HG03442 (cell line): ENCODE measurements around the gene PSD2.

Experiments used
- ATAC-seq: cut with Tn5 transposase; IDR thresholded peaks from one replicate; pipeline ENCODE4 v1.9.1; 2021; ENCODE audit warnings: mild to moderate bottlenecking, moderate library complexity; ENCODE audit not compliant: unreplicated experiment

The PSD2 gene

GRCh38 chr5:139810341-139811273, 15.0 kb downstream of the PSD2 start:
- ATAC-seq = no peak

GRCh38 chr5:139811274-139811607, 15.6 kb downstream of the PSD2 start:
- no peak for ATAC-seq

GRCh38 chr5:139812323-139812722, 16.7 kb downstream of the PSD2 start:
- ATAC-seq = no peak

GRCh38 chr5:139812836-139813805, 17.5 kb downstream of the PSD2 start:
- ATAC-seq = no peak

- ATAC-seq = no peak
Measured at GRCh38 chr5:139814191-139814601, 18.6 kb downstream of the PSD2 start.

GRCh38 chr5:139814704-139815280, 19.2 kb downstream of the PSD2 start:
- ATAC-seq = no peak

GRCh38 chr5:139816566-139816965, 21.0 kb downstream of the PSD2 start:
- no peak for ATAC-seq

GRCh38 chr5:139817362-139817761, 21.8 kb downstream of the PSD2 start:
- ATAC-seq = no peak

GRCh38 chr5:139817970-139818369, 22.4 kb downstream of the PSD2 start:
- no peak for ATAC-seq

GRCh38 chr5:139820130-139820529, 24.5 kb downstream of the PSD2 start:
- ATAC-seq = no peak

- ATAC-seq = no peak
Measured at GRCh38 chr5:139820606-139821005, 25.0 kb downstream of the PSD2 start.

GRCh38 chr5:139821806-139822552, 26.4 kb downstream of the PSD2 start:
- ATAC-seq = no peak

- no peak for ATAC-seq
Measured at GRCh38 chr5:139822553-139823425, 27.2 kb downstream of the PSD2 start.

GRCh38 chr5:139823757-139824355, 28.2 kb downstream of the PSD2 start:
- no peak for ATAC-seq

GRCh38 chr5:139825690-139826089, 30.1 kb downstream of the PSD2 start:
- ATAC-seq = no peak

- no peak for ATAC-seq
Measured at GRCh38 chr5:139828207-139828895, 32.7 kb downstream of the PSD2 start.

GRCh38 chr5:139829471-139829870, 33.9 kb downstream of the PSD2 start:
- no peak for ATAC-seq

GRCh38 chr5:139831624-139832023, 36.0 kb downstream of the PSD2 start:
- ATAC-seq = no peak

- ATAC-seq = no peak
Measured at GRCh38 chr5:139833525-139833924, 37.9 kb downstream of the PSD2 start.
